A172 (cell line): ENCODE data around the gene LILRB4. TPM values are rescaled to one million over a fixed set of nuclear protein-coding genes. Genes with fewer than 3 reads are reported as not detected.
"Not testable (repeated sequence)": the region's sequence is repeated elsewhere in the genome, so short reads cannot be mapped to it uniquely, and the experiment has no call there.

Experiments
- DNase-seq: peaks from one replicate; pipeline ENCODE4 v3.0.0-alpha.2; 2015; ENCODE audit warnings: low spot score
- total RNA-seq: library from RNA; depleted of rRNA; stranded (reverse); fragments of >200 nt; shearing (Covaris generic); gene quantifications from 2 replicates; pipeline ENCODE4 v1.2.3, GENCODE V29; 2014; rRNA removed

LILRB4 gene
- total RNA-seq, 1 experiment from 2014 or later, result not detected

GRCh38 chr19:54694648-54695047 lies 31.9 kb downstream of the LILRB4 start:
- DNase-seq, result no peak

- no peak for DNase-seq
These were observed 33.3 kb downstream of the LILRB4 start for GRCh38 chr19:54696117-54696548.

- DNase-seq, result no peak
These were observed 34.0 kb downstream of the LILRB4 start for GRCh38 chr19:54696766-54697165.

GRCh38 chr19:54697716-54698115 lies 34.9 kb downstream of the LILRB4 start:
- DNase-seq, result not testable (repeated sequence)

GRCh38 chr19:54704928-54705327 lies 42.1 kb downstream of the LILRB4 start:
- DNase-seq, result no peak

GRCh38 chr19:54707962-54708361 lies 45.2 kb downstream of the LILRB4 start:
- no peak for DNase-seq

GRCh38 chr19:54708781-54709180 lies 46.0 kb downstream of the LILRB4 start:
- no peak for DNase-seq

GRCh38 chr19:54709212-54709948 lies 46.6 kb downstream of the LILRB4 start:
- DNase-seq, result no peak

- DNase-seq, result not testable (repeated sequence)
These were observed 47.2 kb downstream of the LILRB4 start for GRCh38 chr19:54709956-54710355.

Other genes with a start within 250 kb of the LILRB4 start
- not detected in 2 replicates for gene TTYH1, start 247.5 kb upstream of the LILRB4 start, total RNA-seq
- 13.6 and 14.8 TPM in 2 replicates for gene LENG8, start 213.8 kb upstream of the LILRB4 start, total RNA-seq
- gene LENG9, start 199.2 kb upstream of the LILRB4 start, total RNA-seq, result not detected in 2 replicates
- 17.2 and 19.1 TPM in 2 replicates for gene CDC42EP5, start 189.7 kb upstream of the LILRB4 start, total RNA-seq
- not detected in 2 replicates for gene LAIR2, start 160.2 kb upstream of the LILRB4 start, total RNA-seq
- not detected in 2 replicates for gene LILRA2, start 89.2 kb upstream of the LILRB4 start, total RNA-seq
- not detected in 2 replicates for gene LILRA1, start 69.4 kb upstream of the LILRB4 start, total RNA-seq
- gene LILRB1, start 32.5 kb upstream of the LILRB4 start, total RNA-seq, result not detected in 2 replicates
- gene KIR3DL3, start 61.5 kb downstream of the LILRB4 start, total RNA-seq, result not detected in 2 replicates
- not detected in 2 replicates for gene KIR2DL3, start 75.5 kb downstream of the LILRB4 start, total RNA-seq
- gene KIR2DL1, start 106.8 kb downstream of the LILRB4 start, total RNA-seq, result not detected in 2 replicates
- not detected in 2 replicates for gene KIR2DL4, start 140.6 kb downstream of the LILRB4 start, total RNA-seq
- gene KIR3DL1, start 153.5 kb downstream of the LILRB4 start, total RNA-seq, result not detected in 2 replicates
- not detected in 2 replicates for gene KIR2DS4, start 169.7 kb downstream of the LILRB4 start, total RNA-seq
- gene KIR3DL2, start 187.5 kb downstream of the LILRB4 start, total RNA-seq, result not detected in 2 replicates
- not detected in 2 replicates for gene FCAR, start 211.2 kb downstream of the LILRB4 start, total RNA-seq
- gene NCR1, start 243.2 kb downstream of the LILRB4 start, total RNA-seq, result not detected in 2 replicates